Heart left ventricle (tissue), 16 donors: ENCODE data around the gene HSD17B13. TPM values are rescaled to one million over a fixed set of nuclear protein-coding genes. Genes with fewer than 3 reads are reported as not detected.

Source experiments
- ATAC-seq, 4 donors: fragments of 200-7000 bp; cut with Tn5 transposase; one replicate each; pipeline ENCODE4 v1.9.1; 2020 to 2022; ENCODE audit warnings: moderate library complexity in 4 of 4, mild to moderate bottlenecking in 3 of 4, moderate number of reproducible peaks in 1 of 4
- DNase-seq, 5 donors: peaks; one replicate each; pipeline ENCODE4 v3.0.0-alpha.2; 2020
- H3K27ac ChIP-seq, 12 donors: fragments of 200-600 bp; sonication (generic) in 4 of 12; one replicate each; pipeline versions ENCODE4 v1.5.0 to v1.8.0; 2016 to 2022; ENCODE audit warnings: mild to moderate bottlenecking in 2 of 12
- H3K27me3 ChIP-seq, 9 donors: fragments of 200-600 bp; sonication (generic) in 2 of 9; one replicate each; pipeline versions ENCODE4 v1.5.1 to v1.8.0; 2016 to 2022; ENCODE audit warnings: mild to moderate bottlenecking in 3 of 9
- H3K36me3 ChIP-seq, 9 donors: fragments of 200-600 bp; sonication (generic) in 2 of 9; one replicate each; pipeline versions ENCODE4 v1.5.0 to v1.8.0; 2018 to 2022; ENCODE audit warnings: mild to moderate bottlenecking in 2 of 9
- H3K4me1 ChIP-seq, 12 donors: fragments of 200-600 bp; sonication (generic) in 4 of 12; one replicate each; pipeline versions ENCODE4 v1.5.0 to v1.8.0; 2016 to 2022; ENCODE audit warnings: mild to moderate bottlenecking in 3 of 12
- H3K4me3 ChIP-seq, 12 donors: fragments of 200-600 bp; sonication (generic) in 4 of 12; one replicate each; pipeline versions ENCODE4 v1.5.0 to v1.8.0; 2017 to 2022; ENCODE audit warnings: mild to moderate bottlenecking in 9 of 12, moderate library complexity in 4 of 12
- H3K9me3 ChIP-seq, 12 donors: fragments of 200-600 bp; sonication (generic) in 4 of 12; one replicate each; pipeline versions ENCODE4 v1.5.0 to v1.8.0; 2016 to 2022; ENCODE audit warnings: mild to moderate bottlenecking in 1 of 12
- POLR2A ChIP-seq, 2 donors: fragments of 450-650 bp; IDR thresholded peaks; one replicate each; pipeline ENCODE4 v1.6.1; 2017; ENCODE audit warnings: antibody characterized with exemption in 2 of 2, mild to moderate bottlenecking in 2 of 2, moderate library complexity in 2 of 2
- WGBS, 4 donors: extraction: QIAGEN DNeasy Blood & Tissue Kit in 2 of 4; methylation state at CpG; one replicate each; pipeline versions ENCODE4 v1.1.5 to v1.1.7; 2013 to 2018; 5-methylcytosine and 5-hydroxymethylcytosine counted together
- intact Hi-C, 10 donors: fragments of 100-400 bp; cut with DNase I; formaldehyde crosslinking; loops; one replicate each; pipeline versions ENCODE4 v1.11.1 to v1.14.2; 2022
- long read RNA-seq, 3 donors: library from polyadenylated mRNA; unstranded; transcript quantifications; one replicate each; pipeline ENCODE4 v2.0.0, GENCODE V29; 2020 to 2021
- polyA plus RNA-seq, 2 donors: library from polyadenylated mRNA; stranded (reverse); fragments of 200-250 nt; gene quantifications; one replicate each; pipeline ENCODE4 v1.2.3, GENCODE V29; 2013
- total RNA-seq, 9 donors: library from RNA; depleted of rRNA in 2 of 9; stranded (reverse); fragments of >200 nt in 2 of 9; fragmentation: NEBNext Ultra II Directional in 3 of 9; extraction: Animal tissue kit (Norgen Biotek cat#: 25700) in 3 of 9; gene quantifications; one replicate each; pipeline versions ENCODE4 v1.1.0 to v1.2.4, GENCODE V29; 2016 to 2023
- TF ChIP-seq, protein P1 (sequence below), 12 donors: fragments of 200-600 bp; sonication (generic) in 4 of 12; IDR thresholded peaks; one replicate each; pipeline versions ENCODE4 v1.5.0 to v1.8.0; 2018 to 2022; ENCODE audit warnings: antibody characterized with exemption in 12 of 12, mild to moderate bottlenecking in 5 of 12
- donor health status: ischemic (EF 13 %, LVEDD 7.1; RV severe dilation, severe dysfunction).
- donor health status: healthy with polysubstance abuse.
- donor health status: DM: no; HTN: yes; CAD: no.
- donor health status: DM: no; HTN: no; CAD: no.
- donor health status: ischemic (EF 25% LVEDD 6.9; RV normal size, moderate dysfunction).
- donor health status: ischemic (EF 25% LVEDD 5.7; RV mildly dilated, moderate dysfunction).
- donor health status: healthy.
- donor health status: DM: yes; HTN: yes; CAD: no.
- donor health status: ischemic (EF 35%, LVEDD 5.7; RV mildly dilated, moderate dysfunction).
- donor health status: nonischemic (EF 11% LVEDD 7.7; RV severe dilation, severe dysfunction).
- donor health status: DM: yes; HTN: yes; CAD: no.
- donor health status: PGD.
- donor health status: ischemic (EF 29% LVEDD 5.4; RV normal size, mild dysfunction).
- donor health status: nonischemic (EF 23%, LVEDD 6.1; RV moderate dilation, normal function).

Gene HSD17B13, protein sequence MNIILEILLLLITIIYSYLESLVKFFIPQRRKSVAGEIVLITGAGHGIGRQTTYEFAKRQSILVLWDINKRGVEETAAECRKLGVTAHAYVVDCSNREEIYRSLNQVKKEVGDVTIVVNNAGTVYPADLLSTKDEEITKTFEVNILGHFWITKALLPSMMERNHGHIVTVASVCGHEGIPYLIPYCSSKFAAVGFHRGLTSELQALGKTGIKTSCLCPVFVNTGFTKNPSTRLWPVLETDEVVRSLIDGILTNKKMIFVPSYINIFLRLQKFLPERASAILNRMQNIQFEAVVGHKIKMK
- total RNA-seq (under 1 TPM in 5 of 9 donors, not detected in 4; 0.16 to 0.73 (median 0.35) TPM), polyA plus RNA-seq (under 1 TPM; 0.11 to 0.23 TPM)
- long read RNA-seq, donor 1, partial matches to known transcripts = 0 of 2 reads
- long read RNA-seq, donor 1, other reads (novel, unspliced or antisense) = 1 of 2 reads
- long read RNA-seq, donor 2 = 0 reads
- long read RNA-seq, donor 3 = 0 reads

DNA sequence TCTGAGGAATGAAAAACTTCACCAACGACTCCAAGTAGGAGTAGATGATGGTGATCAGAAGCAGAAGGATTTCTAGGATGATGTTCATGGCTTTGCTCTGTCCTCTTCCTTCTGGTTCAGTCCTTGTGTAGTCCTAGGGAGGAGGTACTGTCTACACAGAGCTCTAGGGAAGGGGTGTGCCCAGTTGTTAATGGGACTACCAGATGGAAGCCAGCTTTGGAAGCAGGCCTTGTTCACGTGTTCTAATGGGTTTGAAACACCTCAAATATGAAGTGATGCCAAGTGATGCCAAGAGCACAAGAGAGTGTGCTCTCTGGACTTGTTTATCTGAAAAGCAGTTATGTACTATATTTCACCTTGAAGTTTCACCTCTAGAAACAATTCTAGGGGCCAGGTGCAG, at the start of gene HSD17B13:
TSS of gene HSD17B13 (minus strand) at position 129 of the 400 bp plus-strand sequence. CDS start at position 88, 41 bp downstream.
- no peak for ATAC-seq
- H3K9me3 ChIP-seq = no peaks in the 10 kb centered on the region
- intact Hi-C loops = loop anchor here in 1 of 10 donors (10.0 kb wide), 1 partner anchor 48 kb away; no protein-coding TSS in a partner anchor
- DNase-seq = no peak
- no peaks in the 10 kb centered on the region for H3K36me3 ChIP-seq
- H3K4me1 ChIP-seq = no peaks in the 10 kb centered on the region
- no peaks in the 10 kb centered on the region for H3K27me3 ChIP-seq
- H3K27ac ChIP-seq = no peak within 1 kb of the TSS
- 43 to 63% (median 55%) methylated on average over 2 of the region's 2 CpGs for WGBS, 4 donors
- no peak within 1 kb of the TSS for H3K4me3 ChIP-seq
- TF ChIP-seq POLR2A (IDR thresholded peaks at IDR 0.05) = no peak
- TF ChIP-seq, protein P1, sequence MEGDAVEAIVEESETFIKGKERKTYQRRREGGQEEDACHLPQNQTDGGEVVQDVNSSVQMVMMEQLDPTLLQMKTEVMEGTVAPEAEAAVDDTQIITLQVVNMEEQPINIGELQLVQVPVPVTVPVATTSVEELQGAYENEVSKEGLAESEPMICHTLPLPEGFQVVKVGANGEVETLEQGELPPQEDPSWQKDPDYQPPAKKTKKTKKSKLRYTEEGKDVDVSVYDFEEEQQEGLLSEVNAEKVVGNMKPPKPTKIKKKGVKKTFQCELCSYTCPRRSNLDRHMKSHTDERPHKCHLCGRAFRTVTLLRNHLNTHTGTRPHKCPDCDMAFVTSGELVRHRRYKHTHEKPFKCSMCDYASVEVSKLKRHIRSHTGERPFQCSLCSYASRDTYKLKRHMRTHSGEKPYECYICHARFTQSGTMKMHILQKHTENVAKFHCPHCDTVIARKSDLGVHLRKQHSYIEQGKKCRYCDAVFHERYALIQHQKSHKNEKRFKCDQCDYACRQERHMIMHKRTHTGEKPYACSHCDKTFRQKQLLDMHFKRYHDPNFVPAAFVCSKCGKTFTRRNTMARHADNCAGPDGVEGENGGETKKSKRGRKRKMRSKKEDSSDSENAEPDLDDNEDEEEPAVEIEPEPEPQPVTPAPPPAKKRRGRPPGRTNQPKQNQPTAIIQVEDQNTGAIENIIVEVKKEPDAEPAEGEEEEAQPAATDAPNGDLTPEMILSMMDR (IDR thresholded peaks at IDR 0.05) = no peak

DNA sequence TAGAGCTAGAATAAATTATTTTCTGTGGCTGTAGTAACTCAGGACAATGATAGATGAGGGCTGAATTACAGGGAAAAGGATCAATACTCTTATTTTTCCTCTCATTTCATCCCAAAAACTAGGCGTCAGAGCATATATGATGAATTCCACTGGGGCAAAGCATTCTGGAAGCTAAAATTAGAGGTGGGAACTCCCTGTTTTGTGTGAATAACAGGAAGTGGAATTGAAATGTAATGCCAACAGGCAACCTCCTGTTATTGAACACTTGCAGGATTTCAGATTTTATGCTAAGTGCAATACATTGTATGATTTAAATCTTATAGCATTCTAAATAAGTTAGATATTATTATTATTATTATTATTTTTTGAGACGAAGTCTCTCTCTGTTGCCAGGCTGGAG, 47.4 kb upstream of the HSD17B13 start:
- ATAC-seq = no peak
- Histone ChIP-seq H3K36me3 (peaks cover 0 to 88% (median 61%) of the 10 kb centered on the region in 9 donors), H3K27me3 (no peaks in the 10 kb centered on the region), H3K4me3 (no peak overlapping the region), H3K27ac (peak overlapping the region in 6 of 12 donors; percentile 7 to 59 (median 32)), H3K9me3 (no peaks in the 10 kb centered on the region), H3K4me1 (peaks cover 0 to 12% (median 2%) of the 10 kb centered on the region in 12 donors)
- TF ChIP-seq, protein P1 (IDR thresholded peaks at IDR 0.05) = no peak
- no peak for TF ChIP-seq POLR2A (IDR thresholded peaks at IDR 0.05)
- DNase-seq = no peak
- 60 to 77% (median 68%) methylated on average over 2 of the region's 2 CpGs for WGBS, 4 donors
- intact Hi-C loops = loop anchor here in 8 of 10 donors (5.0 to 10.0 kb wide), 4 partner anchors 97 to 477 kb away; no protein-coding TSS in a partner anchor

DNA sequence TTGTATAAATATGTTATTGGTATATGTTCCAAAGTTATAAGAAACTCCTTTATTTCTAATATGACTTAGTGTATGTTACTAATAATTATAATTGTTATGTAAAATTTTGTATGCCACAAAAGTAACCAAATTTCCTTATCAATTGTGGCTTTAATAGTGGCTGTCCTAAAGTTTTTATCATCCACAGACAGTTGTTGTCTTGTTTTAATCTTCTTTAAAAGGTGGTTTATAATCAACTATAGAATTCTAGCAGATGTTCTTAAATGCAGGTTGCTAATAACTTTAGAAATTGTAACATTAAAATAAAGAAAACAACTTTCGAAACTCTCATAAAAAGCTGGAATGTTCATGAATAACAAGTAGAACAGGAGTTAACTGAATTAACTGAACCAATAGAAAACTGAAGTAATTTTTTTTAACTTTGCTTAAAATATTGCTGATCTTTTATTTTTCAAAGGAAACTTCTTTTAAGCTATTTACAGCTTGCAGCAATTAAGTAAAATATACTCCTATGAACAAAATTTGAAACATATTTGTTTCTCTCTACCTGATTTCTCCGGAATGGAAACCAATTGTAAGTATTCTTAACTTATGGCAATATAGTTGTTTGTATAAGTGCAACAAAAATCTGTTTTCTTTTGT, 44.0 kb upstream of the HSD17B13 start:
- no peak for ATAC-seq
- peaks cover 0 to 12% (median 2%) of the 10 kb centered on the region in 12 donors for H3K4me1 ChIP-seq
- WGBS, 4 donors = 48 to 99% (median 84%) methylated on average over 2 of the region's 2 CpGs
- DNase-seq = no peak
- peaks cover 0 to 87% (median 64%) of the 10 kb centered on the region in 9 donors for H3K36me3 ChIP-seq
- no peak overlapping the region for H3K4me3 ChIP-seq
- no peaks in the 10 kb centered on the region for H3K27me3 ChIP-seq
- no peak for TF ChIP-seq POLR2A (IDR thresholded peaks at IDR 0.05)
- TF ChIP-seq, protein P1 (IDR thresholded peaks at IDR 0.05) = no peak
- H3K9me3 ChIP-seq = no peaks in the 10 kb centered on the region
- intact Hi-C loops = loop anchor here in 1 of 10 donors (10.0 kb wide), 1 partner anchor 478 kb away; no protein-coding TSS in a partner anchor
- no peak overlapping the region for H3K27ac ChIP-seq

DNA sequence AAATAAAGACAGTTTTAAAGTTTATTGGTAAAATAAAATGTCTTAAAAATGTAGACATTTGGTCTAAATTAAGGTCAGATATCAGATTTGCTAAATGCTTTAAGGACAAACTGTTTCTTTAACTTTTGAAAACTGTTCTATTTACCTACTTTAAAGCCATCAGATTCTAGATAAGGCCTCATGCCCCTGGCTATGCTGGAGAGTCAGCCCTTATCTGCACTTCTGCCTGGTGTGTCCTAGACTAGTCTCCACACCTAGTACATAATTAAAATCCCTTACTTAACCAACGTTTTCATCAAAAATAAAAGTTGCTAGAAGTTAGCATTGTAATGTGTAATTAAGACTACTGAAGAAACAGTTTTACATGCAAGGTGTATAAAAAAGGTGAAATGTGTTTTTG, 42.7 kb upstream of the HSD17B13 start:
- intact Hi-C loops = loop anchor here in 1 of 10 donors (10.0 kb wide), 1 partner anchor 479 kb away; no protein-coding TSS in a partner anchor
- WGBS, 4 donors = 58 to 67% (median 61%) methylated on average over 1 of the region's 1 CpG

More for the DNA sequence above, 42.7 kb upstream of the HSD17B13 start:
- ATAC-seq (no peak), DNase-seq (no peak)
- no peaks in the 10 kb centered on the region for H3K27me3 ChIP-seq
- H3K4me1 ChIP-seq = peaks cover 0 to 10% (median 1%) of the 10 kb centered on the region in 12 donors
- no peak overlapping the region for H3K27ac ChIP-seq
- no peaks in the 10 kb centered on the region for H3K9me3 ChIP-seq
- H3K4me3 ChIP-seq = no peak overlapping the region
- no peak for TF ChIP-seq POLR2A (IDR thresholded peaks at IDR 0.05)
- TF ChIP-seq, protein P1 (IDR thresholded peaks at IDR 0.05) = no peak
- H3K36me3 ChIP-seq = peaks cover 0 to 90% (median 62%) of the 10 kb centered on the region in 9 donors
